ENCODE results near the gene TTC27.

TTC27 gene

DNA sequence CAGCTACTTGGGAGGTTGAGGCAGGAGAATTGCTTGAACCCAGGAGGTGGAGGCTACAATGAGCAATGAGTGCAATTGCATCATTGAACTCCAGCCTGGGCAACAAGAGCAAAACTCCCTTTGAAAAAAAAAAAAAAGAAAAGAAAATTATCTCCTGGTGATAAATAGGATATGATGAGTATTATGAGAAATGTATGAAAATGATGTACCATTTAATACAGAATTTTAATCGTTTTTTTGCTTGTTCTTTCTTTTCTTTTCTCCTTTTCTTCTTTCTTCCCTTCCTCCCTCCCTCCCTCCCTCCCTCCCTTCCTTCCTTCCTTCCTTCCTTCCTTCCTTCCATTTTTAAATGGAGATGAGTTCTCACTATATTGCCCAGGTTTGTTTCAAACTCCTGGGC, 40.4 kb downstream of the TTC27 start:
- DNase-seq, result no peak

DNA sequence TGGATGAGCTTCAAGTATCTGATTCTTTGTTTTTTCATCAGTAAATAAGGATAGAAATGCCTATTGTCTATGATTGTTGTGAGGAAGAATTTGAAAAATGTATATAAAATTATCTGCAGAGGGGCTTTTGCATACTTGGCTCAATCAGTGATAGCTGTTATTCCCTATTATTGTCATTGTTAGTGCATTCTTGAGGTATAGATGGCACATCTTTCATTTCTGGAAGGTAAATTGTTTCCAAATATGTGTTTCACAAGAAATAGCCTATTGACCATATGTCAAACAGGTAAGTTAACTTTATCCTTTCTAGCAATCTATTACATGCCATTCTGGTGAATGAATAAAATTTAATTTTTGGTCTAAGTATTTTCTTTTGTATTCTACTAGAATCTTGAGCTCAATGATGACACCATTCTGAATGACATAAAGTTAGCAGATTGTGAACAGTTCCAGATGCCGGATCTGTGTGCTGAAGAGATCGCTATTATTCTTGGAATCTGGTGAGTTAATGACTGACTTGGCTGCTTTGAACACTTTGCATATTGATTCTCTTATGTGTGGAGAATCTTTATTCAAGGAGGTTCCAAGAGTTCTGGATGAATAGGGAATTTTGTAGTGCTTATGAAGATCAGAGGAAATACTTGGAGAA, 44.2 kb downstream of the TTC27 start:
- DNase-seq, result no peak

DNA sequence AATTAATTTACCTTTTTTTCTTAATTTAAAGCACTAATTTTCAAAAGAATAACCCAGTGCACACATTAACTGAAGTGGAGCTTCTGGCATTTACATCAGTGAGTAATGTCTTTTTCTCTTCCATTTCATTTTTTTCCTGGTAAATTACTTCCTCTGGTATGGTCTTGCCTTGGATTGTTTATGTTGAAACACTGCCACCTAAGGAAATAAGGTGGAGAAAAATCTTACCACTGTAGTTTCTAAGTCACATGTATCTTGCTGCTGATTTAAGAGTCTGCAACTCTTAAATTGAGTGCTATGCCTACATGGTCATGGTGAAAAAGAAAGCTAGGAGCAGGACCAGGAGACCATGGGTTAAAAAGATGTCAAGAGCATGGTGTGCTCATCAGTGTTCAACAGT, 51.0 kb downstream of the TTC27 start:
- no peak for DNase-seq

DNA sequence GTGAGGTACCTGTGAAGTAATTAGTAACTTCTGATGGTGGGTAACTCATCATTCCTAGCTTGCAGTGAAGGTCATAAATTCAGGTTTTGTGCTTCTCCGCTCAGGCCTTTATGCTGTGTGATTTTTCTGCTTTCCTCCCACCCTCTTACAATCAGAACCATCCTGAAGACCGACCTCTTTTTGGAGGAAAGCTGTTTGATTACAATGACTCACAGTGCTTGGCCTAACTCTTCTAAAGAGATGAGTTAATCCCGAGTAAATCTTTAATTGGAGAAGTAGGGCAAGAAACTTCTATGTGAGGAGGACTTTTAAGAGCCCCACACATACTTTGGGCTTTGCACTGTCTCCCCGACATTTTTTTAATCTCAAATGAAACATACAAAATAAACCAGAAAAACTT, 53.1 kb downstream of the TTC27 start:
- DNase-seq, result no peak

DNA sequence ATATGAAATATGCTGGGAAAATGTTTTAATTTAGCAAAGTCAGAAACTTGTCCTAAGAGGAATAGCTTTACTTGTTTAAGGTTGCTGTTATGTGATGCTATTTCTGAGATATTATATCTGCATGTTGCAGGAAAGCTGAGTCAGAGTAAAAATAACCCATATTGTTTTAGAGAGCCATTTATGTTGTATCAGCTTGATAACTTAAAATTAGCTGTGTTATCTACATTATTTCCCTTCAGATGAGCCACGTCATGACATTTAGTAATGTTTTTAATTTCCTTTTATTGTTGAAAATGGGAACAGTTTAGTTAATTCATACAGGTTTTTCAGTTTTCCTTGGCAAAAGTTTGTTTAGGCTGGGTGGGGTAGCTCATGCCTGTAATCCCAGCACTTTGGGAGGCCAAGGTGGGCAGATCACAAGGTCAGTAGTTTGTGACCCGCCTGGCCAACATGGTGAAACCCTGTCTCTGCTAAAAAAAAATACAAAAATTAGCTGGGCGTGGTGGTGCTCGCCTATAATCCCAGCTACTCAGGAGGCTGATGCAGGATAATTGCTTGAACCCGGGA, 55.8 kb downstream of the TTC27 start:
- no peak for DNase-seq

DNA sequence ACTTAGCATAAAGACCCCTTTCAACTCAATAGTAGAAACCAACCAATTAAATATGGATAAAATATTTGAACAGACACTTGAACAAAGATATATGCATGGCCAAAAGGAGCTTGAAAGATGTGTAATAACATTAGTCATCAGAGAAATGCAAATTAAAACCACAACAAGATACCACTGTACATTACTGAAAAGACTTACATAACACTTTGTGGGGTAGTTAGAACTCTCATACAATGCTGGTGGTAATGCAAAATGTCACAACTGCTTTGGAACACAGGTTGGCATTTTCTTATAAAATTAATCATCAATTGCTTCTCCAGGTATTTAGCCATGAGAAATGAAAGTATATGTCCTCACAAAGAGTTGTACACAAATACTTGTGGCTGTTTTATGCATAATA, 60.7 kb downstream of the TTC27 start:
- DNase-seq, result no peak

DNA sequence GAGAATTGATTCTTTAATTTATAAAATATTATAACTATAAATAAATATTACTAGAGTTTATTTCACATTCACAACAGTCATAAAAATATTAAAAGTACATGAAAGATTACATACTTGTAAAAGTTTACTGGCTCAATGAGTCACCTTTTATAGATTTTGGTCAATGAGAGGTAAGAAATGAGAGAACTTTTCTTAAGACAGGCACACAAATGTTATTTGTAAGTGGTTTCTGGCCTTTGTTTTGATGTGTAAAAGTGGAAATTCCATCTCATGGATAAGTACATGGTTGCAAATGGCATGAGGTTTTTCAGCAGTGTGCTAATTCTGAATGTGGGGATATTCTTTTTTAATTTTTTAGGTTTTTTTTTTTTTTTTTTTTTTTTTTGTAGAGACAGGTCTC, 63.8 kb downstream of the TTC27 start:
- no peak for DNase-seq

DNA sequence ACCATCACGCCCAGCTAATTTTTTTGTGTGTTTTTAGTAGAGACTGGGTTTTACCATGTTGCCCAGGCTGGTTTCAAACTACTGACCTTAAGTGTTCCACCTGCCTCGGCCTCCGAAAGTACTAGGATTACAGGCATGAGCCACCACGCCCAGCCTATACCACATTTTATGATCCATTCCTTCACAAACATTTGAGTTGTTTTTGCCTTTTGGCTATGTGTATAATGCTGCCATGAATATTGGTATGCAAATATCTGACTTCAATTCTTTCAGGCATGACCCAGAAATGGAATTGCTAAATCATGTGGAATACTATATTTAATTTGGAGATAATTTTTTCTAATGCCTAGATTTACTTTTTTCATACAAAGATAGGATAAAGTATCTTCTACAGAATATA, 68.6 kb downstream of the TTC27 start:
- no peak for DNase-seq

DNA sequence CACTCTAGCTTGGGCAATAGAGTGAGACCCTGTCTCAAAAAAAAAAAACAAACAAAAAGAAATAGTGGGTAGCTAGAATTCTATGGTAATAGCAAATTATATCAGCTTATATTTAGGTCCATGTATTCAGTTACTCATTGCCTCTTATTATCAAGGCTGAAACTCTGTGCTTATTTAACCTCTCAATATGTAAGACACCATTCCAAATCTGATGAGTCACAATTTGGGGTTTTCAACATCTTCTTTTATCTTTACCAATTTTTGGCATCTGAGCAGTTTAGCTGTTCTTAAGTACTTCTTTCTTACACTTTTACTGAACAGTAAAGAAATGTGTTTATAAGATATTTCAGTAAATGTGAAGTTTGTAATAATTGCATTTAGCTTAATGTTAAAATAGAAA, 69.3 kb downstream of the TTC27 start:
- DNase-seq, result no peak

DNA sequence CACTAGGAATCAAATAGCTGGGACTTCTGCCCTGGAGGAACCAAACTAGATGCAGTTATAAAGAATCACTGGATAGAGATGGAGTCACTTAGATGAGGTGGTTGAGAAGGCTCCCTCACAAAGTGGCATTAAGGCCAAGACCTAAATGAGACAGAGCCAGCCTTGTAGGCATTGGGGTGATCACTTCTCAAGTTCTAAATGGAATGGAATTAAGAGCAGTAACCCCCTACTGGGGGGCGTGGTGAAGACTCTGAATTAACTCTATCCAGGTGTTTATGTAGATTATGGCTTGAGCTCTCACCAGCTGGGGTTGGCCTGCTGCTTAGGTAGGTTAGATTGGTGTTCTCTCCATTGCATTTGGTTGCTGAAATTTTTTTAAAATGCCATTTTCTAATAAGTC, 71.3 kb downstream of the TTC27 start:
- DNase-seq, result no peak

DNA sequence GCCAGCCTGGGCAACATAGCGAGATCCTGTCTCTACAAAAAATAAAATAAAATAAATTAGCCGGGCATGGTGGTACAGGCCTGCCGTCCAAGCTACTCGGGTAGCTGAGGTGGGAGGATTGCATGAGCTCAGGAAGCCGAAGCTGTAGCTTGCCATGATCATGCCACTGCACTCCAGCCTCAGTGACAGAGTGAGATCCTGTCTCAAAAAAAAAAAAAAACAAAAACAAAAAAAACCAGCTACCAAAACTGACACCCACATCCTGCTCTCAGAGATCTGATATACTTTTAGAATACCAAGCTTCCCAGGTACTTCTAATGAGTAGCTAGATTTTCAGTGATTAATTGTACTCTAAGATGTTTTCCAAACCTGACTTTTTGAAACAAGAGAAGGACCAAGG, 74.0 kb downstream of the TTC27 start:
- DNase-seq, result no peak

DNA sequence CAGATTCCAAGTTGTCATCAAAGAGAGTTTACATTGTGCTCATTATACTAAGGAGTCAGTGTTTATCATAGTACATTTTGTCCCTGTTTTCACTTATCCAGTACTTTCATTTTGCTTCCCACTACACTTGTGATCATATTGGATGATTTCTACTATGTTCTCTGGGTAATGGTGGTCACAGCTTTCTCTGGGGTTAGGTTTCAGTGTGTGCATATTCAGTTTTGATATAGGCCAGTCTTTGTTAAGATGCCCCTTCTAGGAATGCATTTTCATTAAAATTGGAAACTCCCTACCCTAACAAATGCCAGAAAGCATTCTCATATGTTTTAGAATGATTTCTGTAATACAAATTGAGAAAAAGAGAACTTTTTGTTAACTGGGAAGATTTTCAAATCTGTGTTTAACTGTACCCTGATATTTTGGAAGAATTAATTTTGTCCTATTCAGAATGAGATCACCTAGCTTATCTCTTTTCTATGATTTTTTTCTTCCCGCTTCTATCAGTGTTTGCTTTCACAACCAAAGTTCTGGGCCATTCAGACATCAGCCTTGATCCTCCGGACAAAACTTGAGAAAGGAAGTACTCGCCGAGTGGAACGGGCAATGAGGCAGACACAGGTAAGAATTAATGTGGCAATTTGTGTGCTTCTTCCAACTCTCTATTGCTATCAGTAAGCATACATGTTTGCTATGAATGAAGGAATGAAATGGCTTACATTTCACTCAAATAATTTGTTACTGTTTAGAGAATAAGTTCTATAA, 74.6 kb downstream of the TTC27 start:
- DNase-seq, result no peak

DNA sequence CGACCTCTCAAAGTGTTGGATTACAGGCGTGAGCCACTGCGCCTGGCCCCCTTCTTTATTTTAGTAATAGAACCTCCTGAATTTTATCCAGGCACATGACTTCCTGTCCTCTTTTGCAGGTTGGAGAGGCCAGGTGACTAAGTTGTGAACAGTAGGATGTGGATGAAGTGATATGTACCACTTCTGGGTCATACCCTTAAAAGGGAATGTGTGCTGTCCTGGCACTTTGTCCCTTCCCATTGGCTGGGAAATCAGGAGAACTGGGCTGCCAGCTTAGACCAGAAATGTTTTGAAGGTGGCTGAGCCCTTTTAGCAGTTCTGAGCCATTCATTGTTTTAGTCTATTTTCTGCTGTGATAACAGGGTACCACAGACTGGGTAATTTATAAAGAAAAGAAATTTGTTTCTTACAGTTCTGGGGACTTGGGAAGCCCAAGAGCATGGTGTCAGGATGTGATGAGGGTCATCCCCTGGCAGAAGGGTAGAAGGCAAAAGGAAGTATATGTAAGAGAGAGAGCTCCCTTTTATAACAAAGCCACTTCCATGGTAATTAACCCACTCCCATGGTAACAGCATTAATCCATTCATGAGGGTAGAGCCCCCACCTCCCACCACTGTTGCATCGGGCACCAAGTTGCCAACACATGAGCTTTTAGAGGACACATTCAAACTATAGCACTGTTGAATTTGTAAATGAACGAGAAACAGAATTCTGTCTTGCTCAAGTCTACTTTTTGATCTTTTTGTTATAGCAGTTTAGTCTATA, 79.1 kb downstream of the TTC27 start:
- no peak for DNase-seq

DNA sequence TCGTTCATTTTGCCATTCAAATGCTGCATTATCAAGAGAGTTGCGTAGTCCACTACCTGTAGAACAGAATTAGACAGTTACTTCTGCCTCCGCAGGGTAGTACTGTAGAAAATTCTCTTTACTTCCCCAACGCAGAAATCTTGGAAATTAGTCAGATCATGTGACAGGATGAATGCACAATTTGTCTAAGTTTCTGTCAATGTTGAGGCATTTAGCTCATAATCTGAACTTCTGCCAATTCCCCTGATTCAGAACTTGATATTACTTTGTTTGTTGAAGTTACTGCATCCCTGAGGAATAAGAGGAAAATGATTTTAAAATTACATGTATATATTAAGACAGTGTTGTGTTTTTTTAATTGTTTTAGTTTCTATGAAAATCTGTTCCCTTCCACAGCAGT, 83.4 kb downstream of the TTC27 start:
- peak in 1 of 56 donors; percentile 3 for DNase-seq

DNA sequence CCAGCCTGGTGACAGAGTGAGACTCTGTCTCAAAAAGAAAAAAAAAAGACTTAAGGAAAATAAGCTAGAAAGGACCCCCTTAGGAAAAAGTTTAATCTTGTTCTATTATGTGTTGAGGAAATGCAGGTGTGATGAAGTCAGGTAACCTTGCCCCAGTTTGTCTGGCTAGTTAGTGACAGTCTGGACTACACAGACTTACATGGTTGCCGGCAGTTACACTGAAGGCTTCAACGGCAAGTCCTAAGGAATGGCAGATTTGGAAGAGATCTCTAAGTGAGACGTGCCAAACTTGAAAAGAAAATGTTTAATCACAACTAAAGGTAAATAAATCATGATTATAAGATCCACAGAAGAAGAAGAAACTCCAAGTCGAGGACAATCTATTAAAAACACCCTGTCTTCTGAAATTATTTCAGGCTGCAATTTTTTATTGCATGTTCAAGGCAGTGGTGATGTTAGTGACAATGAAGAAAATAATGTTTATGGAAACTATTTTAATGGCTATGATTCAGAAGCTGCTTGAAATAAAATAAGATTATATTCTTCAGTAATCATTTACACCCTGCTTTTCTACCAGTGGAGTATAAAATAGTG, 84.2 kb downstream of the TTC27 start:
- no peak for DNase-seq

DNA sequence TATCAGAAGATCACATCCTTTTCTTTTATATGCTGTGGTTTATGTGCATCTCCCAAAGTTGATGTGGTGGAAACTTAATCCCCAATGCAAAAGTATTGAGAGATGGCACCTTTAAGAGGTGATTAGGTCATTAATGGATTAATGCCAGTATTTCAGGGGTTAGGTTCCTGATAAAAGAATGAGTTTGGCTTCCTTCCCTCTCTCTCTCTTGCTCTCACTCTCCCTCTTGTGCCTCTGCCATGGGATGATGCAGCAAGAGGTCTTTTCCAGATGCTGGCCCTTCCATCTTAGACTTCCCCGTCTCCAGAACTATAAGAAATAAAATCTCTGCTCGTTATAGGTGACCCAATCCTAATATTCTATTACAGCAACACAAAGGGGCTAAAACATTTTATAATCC, 85.0 kb downstream of the TTC27 start:
- no peak for DNase-seq

DNA sequence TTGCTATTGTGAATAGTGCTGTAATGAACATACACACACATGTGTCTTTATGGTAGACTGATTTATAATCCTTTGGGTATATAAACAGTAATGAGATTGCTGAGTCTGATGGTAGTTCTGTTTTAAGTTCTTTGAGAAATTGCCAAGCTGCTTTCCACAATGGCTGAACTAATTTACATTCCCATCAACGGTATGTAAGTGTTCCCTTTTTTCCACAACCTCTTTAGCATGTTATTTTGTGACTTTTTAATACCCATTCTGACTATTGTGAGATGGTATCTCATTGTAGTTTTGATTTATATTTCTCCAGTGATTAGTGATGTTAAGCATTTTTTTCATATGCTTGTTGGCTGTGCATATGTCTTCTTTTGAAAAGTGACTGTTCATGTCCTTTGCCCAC, 86.7 kb downstream of the TTC27 start:
- DNase-seq, result no peak

DNA sequence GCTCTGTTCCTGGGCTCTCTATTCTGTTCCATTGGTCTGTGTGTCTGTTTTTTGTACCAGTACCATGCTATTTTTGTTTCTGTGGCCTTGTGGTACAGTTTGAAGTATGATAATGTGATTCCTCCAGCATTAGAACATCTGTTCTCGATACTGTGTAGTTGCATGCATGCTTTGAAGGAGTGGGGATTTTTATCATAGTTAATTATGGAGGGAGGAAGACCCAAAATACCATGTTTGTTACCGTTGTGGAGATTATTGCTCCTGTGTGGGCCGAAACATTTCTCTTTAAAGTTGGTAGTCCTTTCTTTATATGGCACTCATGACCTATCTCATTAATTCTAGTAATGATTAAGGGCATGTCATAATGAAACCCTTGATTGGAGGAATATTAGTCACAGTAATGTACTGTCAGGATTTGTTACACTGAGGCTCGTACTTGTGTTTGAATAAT, 87.6 kb downstream of the TTC27 start:
- no peak for DNase-seq

DNA sequence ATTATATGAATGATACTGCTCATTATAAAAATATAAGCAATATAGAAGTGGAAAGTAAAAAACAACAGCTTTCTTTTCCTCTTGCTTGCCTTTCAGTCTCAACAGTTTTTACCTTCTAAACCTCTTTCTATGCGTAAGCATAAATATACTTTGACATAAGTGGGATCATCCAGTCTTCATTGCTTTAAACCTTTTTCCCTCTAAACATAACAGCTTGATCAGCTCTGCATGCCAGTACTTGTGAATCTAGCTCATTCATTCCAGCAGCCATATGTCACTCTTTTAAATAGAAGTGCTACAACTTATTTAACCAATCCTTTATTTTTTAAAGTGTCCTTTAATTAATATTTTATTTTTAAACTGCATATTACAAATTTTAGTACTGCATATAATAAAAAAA, 88.1 kb downstream of the TTC27 start:
- DNase-seq, result no peak

DNA sequence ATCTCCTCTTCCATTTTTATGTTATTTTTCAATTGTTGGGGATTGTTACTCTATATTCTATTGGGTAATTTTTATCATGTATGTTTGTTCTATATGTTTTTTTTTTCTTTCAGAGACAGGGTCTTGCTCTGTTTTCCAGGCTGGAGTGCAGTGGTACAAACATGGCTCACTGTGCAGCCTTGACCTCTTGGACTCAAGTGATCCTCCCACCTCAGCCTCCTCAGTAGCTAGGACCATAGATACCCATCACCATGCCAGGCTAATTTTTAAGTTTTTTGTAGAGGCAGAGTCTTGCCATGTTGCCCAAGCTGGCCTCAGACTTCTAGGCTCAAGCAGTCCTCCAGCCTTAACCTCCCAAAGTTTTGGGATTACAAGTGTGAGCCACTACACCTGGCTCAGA, 88.7 kb downstream of the TTC27 start:
- no peak for DNase-seq

DNA sequence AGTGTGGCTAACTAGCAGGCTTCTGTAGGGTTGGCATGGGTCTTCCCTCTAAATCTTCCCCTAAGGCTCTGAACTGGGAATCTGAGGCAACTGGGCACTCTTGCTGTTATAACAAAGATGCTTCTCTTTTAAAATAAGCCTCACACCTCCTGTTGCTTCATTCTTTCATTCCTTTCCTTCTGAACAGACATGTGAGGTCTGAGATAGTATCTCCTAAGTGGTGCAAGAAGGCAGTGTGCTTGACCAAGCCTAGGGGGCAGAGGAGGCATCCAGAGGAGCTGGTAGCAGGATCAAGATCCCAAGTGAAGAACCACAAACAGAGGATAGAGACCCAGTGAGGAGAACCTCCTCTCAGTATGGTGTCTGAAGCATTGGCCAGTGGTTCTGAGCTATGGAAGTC, 90.9 kb downstream of the TTC27 start:
- no peak for DNase-seq

DNA sequence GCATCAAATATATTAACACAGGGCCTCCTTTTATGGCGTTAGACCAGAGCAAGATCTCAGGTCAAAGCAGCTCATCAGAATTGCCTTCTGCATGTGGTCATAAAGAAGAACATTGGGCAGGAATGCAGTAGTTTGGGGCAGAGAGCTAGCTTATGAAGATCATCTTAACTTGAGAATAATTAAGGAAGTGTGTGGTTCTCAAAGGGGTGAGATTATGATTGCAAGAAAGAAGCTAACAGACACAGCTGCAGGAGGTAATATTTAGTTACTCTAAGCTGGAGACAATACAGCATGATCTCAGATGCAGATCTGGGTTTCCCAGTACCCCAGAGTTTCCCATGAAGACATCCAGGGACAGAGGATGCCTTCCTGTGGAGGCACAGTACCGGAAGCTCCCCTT, 91.6 kb downstream of the TTC27 start:
- no peak for DNase-seq

Measured in nucleus accumbens (tissue), 56 donors.